Measurements from ENCODE around the gene KRTAP5-2. TPM values are rescaled to one million over a fixed set of nuclear protein-coding genes. Genes with fewer than 3 reads are reported as not detected.

KRTAP5-2 gene
- total RNA-seq, 4 donors from 2014 or later, result not detected

DNA sequence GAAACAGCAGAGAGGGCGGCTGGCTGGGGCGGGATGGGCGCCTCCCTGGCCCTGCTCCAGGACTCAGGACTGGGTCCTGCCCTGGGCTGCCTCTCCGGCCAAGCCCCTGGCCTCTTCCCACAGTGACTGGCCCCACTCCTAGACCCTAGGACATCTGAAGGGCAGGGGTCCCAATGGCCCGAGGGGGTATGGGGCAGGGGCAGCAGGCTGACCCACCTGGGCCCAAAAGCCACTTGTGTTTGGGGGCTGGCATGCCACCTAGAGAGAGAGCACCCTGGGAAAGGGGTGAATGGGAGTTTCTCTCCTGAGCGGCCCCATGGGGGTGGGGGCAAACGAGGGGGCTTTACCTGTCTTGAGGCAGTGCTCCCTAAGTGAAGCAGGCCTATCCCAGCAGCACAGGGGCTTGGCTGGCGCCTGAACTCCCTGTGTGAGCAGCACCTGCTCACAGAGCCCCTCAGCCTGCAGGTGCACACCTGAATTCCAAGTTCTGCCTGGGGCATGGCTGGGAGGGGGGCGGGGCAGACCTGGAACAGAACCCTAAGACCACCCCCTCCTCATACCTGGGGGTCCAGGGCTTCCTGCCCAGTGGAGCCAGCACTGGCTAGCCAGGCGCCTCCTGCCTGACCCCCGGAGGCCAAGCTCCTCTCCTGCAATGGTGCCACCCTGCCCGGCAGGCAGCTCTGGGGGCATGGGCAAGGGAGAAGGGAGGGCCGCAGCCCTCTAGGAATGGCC is 42.9 kb downstream of the KRTAP5-2 start:
- WGBS, 2 donors (ENCODE audit: low coverage in 1 of 2), result 63 to 71% methylated on average over 4 to 12 of the region's 13 CpGs
- no peak for DNase-seq
- H3K36me3 ChIP-seq, result peaks cover 0 to 6% (median 0%) of the 10 kb centered on the region in 4 donors
- intact Hi-C loops (cut with DNase I; ENCODE audit: low total_unique reads), result no loop called here
- no peaks in the 10 kb centered on the region for H3K27me3 ChIP-seq
- no peak overlapping the region for H3K4me3 ChIP-seq
- in situ Hi-C loops (cut with MboI; ENCODE audit: low pct_ligation_motif_present in 1 of 4, low pct_unique_long_range_greater_than_20kb in 1 of 4, low sequenced_read_pairs in 3 of 4), result no loop called here
- TF ChIP-seq EP300 (IDR thresholded peaks at IDR 0.05; ENCODE audit: low read depth) (no peak), POLR2AphosphoS5 (IDR thresholded peaks at IDR 0.05) (no peak), POLR2A (IDR thresholded peaks at IDR 0.05) (no peak)
- TF ChIP-seq, protein P1, sequence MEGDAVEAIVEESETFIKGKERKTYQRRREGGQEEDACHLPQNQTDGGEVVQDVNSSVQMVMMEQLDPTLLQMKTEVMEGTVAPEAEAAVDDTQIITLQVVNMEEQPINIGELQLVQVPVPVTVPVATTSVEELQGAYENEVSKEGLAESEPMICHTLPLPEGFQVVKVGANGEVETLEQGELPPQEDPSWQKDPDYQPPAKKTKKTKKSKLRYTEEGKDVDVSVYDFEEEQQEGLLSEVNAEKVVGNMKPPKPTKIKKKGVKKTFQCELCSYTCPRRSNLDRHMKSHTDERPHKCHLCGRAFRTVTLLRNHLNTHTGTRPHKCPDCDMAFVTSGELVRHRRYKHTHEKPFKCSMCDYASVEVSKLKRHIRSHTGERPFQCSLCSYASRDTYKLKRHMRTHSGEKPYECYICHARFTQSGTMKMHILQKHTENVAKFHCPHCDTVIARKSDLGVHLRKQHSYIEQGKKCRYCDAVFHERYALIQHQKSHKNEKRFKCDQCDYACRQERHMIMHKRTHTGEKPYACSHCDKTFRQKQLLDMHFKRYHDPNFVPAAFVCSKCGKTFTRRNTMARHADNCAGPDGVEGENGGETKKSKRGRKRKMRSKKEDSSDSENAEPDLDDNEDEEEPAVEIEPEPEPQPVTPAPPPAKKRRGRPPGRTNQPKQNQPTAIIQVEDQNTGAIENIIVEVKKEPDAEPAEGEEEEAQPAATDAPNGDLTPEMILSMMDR (IDR thresholded peaks at IDR 0.05), result no peak
- H3K27ac ChIP-seq, result peak overlapping the region in 1 of 4 donors; percentile 22
- H3K4me1 ChIP-seq, result peaks cover 31 to 48% (median 38%) of the 10 kb centered on the region in 4 donors
- H3K9me3 ChIP-seq, result no peaks in the 10 kb centered on the region

GRCh38 chr11:1553808-1554594 is 44.1 kb downstream of the KRTAP5-2 start:
- Histone ChIP-seq H3K9me3 (no peaks in the 10 kb centered on the region), H3K4me1 (peaks cover 20 to 38% (median 27%) of the 10 kb centered on the region in 4 donors), H3K36me3 (peaks cover 0 to 6% (median 0%) of the 10 kb centered on the region in 4 donors), H3K27me3 (no peaks in the 10 kb centered on the region), H3K4me3 (no peak overlapping the region), H3K27ac (peak overlapping the region in 2 of 4 donors; percentile 6 to 47)
- intact Hi-C loops (cut with DNase I; ENCODE audit: low total_unique reads), result no loop called here
- in situ Hi-C loops (cut with MboI; ENCODE audit: low pct_ligation_motif_present in 1 of 4, low pct_unique_long_range_greater_than_20kb in 1 of 4, low sequenced_read_pairs in 3 of 4), result no loop called here
- TF ChIP-seq EP300 (IDR thresholded peaks at IDR 0.05; ENCODE audit: low read depth) (no peak), POLR2A (IDR thresholded peaks at IDR 0.05) (peak; percentile 30), POLR2AphosphoS5 (IDR thresholded peaks at IDR 0.05) (no peak)
- TF ChIP-seq, protein P1 (IDR thresholded peaks at IDR 0.05), result peak; percentile 23 to 76 (median 49)
- 46% methylated on average over 18 of the region's 20 CpGs; no CpG with 5 or more reads in 1 of the 2 donors for WGBS, 2 donors (ENCODE audit: low coverage in 1 of 2)
- DNase-seq, result peak; percentile 89

DNA sequence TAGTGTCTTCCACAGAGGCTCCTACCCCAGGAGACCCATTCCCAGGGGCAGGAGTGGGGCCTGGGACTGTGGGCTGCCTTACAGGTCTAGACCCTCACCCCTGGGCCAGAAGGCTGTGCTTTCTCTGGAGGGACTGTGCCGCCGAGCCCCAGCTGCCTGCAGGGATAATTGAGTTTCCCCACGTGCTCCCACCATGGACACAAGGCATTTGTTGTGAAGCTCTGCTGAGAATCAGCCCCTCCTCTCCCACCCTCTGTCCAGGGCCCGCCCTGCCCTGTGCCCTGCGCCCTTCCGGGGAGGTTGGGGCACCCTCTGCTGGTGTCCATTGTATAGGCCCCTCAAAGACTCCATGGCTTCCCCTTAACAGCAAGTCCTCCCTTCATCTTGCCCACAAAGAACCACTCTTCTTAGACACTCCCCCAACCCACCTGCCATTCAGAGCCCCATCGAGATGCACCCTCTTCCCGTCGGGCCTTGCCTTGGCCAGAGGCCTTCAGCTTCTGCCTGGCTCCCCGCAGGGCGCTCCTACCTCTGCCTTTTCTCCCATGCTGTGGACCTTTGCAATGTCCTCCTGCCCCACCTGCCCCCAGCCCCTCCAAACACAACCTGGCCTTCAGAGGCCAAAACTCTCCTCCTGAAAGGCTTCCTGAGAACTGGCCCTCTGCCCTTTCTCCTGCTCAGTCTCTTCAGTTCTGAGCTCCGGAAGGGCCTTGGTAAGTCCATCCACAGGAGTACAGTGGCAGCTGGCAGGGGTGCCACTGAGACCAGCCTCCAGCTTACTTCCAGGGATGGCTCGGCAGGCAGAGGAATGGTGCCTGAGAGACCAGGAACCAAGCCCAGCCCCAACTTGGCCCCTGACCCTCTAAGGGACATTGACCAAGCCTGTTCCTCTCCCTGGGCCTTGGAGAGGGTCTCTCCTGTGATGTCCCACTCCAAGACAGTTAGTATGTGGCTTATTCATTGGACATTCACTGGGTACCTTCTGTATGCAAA is 48.5 kb downstream of the KRTAP5-2 start:
- 81% methylated on average over 9 of the region's 13 CpGs; no CpG with 5 or more reads in 1 of the 2 donors for WGBS, 2 donors (ENCODE audit: low coverage in 1 of 2)
- intact Hi-C loops (cut with DNase I; ENCODE audit: low total_unique reads), result no loop called here
- Histone ChIP-seq H3K27ac (peak overlapping the region; percentile 62 to 78 (median 72)), H3K4me3 (no peak overlapping the region), H3K27me3 (peaks cover 26% of the 10 kb centered on the region), H3K36me3 (no peaks in the 10 kb centered on the region), H3K4me1 (peaks cover 15 to 45% (median 38%) of the 10 kb centered on the region in 4 donors), H3K9me3 (no peaks in the 10 kb centered on the region)
- DNase-seq, result no peak
- TF ChIP-seq POLR2A (IDR thresholded peaks at IDR 0.05) (no peak), EP300 (IDR thresholded peaks at IDR 0.05; ENCODE audit: low read depth) (no peak), POLR2AphosphoS5 (IDR thresholded peaks at IDR 0.05) (no peak)
- TF ChIP-seq, protein P1 (IDR thresholded peaks at IDR 0.05), result no peak
- in situ Hi-C loops (cut with MboI; ENCODE audit: low pct_ligation_motif_present in 1 of 4, low pct_unique_long_range_greater_than_20kb in 1 of 4, low sequenced_read_pairs in 3 of 4), result no loop called here
